SK-N-SH treated with all-trans-retinoic acid at 6 μM for 48 hours (cell line): ENCODE results near the gene RNPS1.

ENCODE experiments used
- ATAC-seq: fragments of 200-7000 bp; cut with Tn5 transposase; 3 replicates; pipeline ENCODE4 v1.9.1; 2020; ENCODE audit warnings: mild to moderate bottlenecking, moderate library complexity
- CREB5 ChIP-seq: fragments of 250-450 bp; sonication (Bioruptor Pico); IDR thresholded peaks from 2 replicates; pipeline ENCODE4 v1.5.1; 2020; ENCODE audit warnings: low read depth, mild to moderate bottlenecking, moderate library complexity
- CSDC2 ChIP-seq: fragments of 250-450 bp; sonication (Bioruptor Pico); IDR thresholded peaks from 2 replicates; pipeline ENCODE4 v1.5.0; 2020; ENCODE audit warnings: mild to moderate bottlenecking, moderate library complexity
- CSRNP3 ChIP-seq: fragments of 250-450 bp; sonication (Bioruptor Pico); IDR thresholded peaks from 2 replicates; pipeline ENCODE4 v1.5.1; 2021; ENCODE audit warnings: mild to moderate bottlenecking, moderate library complexity
- GLIS3 ChIP-seq: fragments of 250-450 bp; sonication (Bioruptor Pico); IDR thresholded peaks from 2 replicates; pipeline ENCODE4 v1.5.0; 2020; ENCODE audit warnings: mild to moderate bottlenecking, moderate library complexity
- ISL1 ChIP-seq: fragments of 250-450 bp; sonication (Bioruptor Pico); IDR thresholded peaks from 2 replicates; pipeline ENCODE4 v2.1.2; 2022; ENCODE audit warnings: mild to moderate bottlenecking, moderate library complexity
- OSR1 ChIP-seq: fragments of 250-450 bp; sonication (Bioruptor Pico); IDR thresholded peaks from 2 replicates; pipeline ENCODE4 v1.8.0; 2022; ENCODE audit warnings: moderate library complexity, mild to moderate bottlenecking, inconsistent platforms
- PATZ1 ChIP-seq: fragments of 250-450 bp; sonication (Bioruptor Pico); IDR thresholded peaks from 2 replicates; pipeline ENCODE4 v1.8.0; 2020; ENCODE audit warnings: mild to moderate bottlenecking, moderate library complexity, borderline replicate concordance
- POU6F1 ChIP-seq: fragments of 250-450 bp; sonication (Bioruptor Pico); IDR thresholded peaks from 2 replicates; pipeline ENCODE4 v1.8.0; 2021; ENCODE audit warnings: low read depth, mild to moderate bottlenecking, moderate library complexity, borderline replicate concordance
- PPARA ChIP-seq: fragments of 250-450 bp; sonication (Bioruptor Pico); IDR thresholded peaks from 2 replicates; pipeline ENCODE4 v1.5.0; 2020; ENCODE audit warnings: mild to moderate bottlenecking, borderline replicate concordance
- RARB ChIP-seq: fragments of 250-450 bp; sonication (Bioruptor Pico); IDR thresholded peaks from 2 replicates; pipeline ENCODE4 v1.8.0; 2021; ENCODE audit warnings: mild to moderate bottlenecking, moderate library complexity
- SNAI2 ChIP-seq: fragments of 250-450 bp; sonication (Bioruptor Pico); IDR thresholded peaks from 2 replicates; pipeline ENCODE4 v1.5.0; 2020; ENCODE audit warnings: mild to moderate bottlenecking, moderate library complexity
- TCF4 ChIP-seq: fragments of 250-450 bp; sonication (Bioruptor Pico); IDR thresholded peaks from 2 replicates; pipeline ENCODE4 v1.8.0; 2021; ENCODE audit warnings: mild to moderate bottlenecking, moderate library complexity, borderline replicate concordance
- TSHZ2 ChIP-seq: fragments of 250-450 bp; sonication (Bioruptor Pico); IDR thresholded peaks from 2 replicates; pipeline ENCODE4 v1.5.0; 2020; ENCODE audit warnings: mild to moderate bottlenecking, moderate library complexity
- ZC3H10 ChIP-seq: fragments of 250-450 bp; sonication (Bioruptor Pico); IDR thresholded peaks from 2 replicates; pipeline ENCODE4 v1.5.1; 2021; ENCODE audit warnings: mild to moderate bottlenecking, moderate library complexity
- ZFP3 ChIP-seq: fragments of 250-450 bp; sonication (Bioruptor Pico); IDR thresholded peaks from 2 replicates; pipeline ENCODE4 v1.5.0; 2020; ENCODE audit warnings: mild to moderate bottlenecking, moderate library complexity
- ZFP30 ChIP-seq: fragments of 450-650 bp; formaldehyde crosslinking; IDR thresholded peaks from 2 replicates; pipeline ENCODE4 v1.5.0; 2022; ENCODE audit warnings: mild to moderate bottlenecking, moderate library complexity
- ZNF565 ChIP-seq: fragments of 450-650 bp; formaldehyde crosslinking; conservative IDR thresholded peaks from 2 replicates; pipeline ENCODE4 v1.5.0; 2020; ENCODE audit warnings: low read depth, mild to moderate bottlenecking, moderate library complexity
- ZNF70 ChIP-seq: fragments of 450-650 bp; formaldehyde crosslinking; IDR thresholded peaks from 2 replicates; pipeline ENCODE4 v1.5.0; 2020; ENCODE audit warnings: mild to moderate bottlenecking, moderate library complexity

RNPS1 gene

GRCh38 chr16:2236337-2237101, 31.4 kb downstream of the RNPS1 start, which contains the start of gene DNASE1L2 (continued):
- no peak for TF ChIP-seq CSRNP3
- TF ChIP-seq PPARA: no peak
- TF ChIP-seq PATZ1 (CRISPR knock-in tag): no peak
- TF ChIP-seq GLIS3: no peak
- TF ChIP-seq ZC3H10: no peak
- TF ChIP-seq ZNF565 (CRISPR knock-in tag): no peak
- TF ChIP-seq, all 23 proteins: peak for 0

- peak; percentile 2 for ATAC-seq
- TF ChIP-seq ISL1 (CRISPR knock-in tag): no peak
- TF ChIP-seq TCF4 (CRISPR knock-in tag): no peak
- no peak for TF ChIP-seq RARB
- no peak for TF ChIP-seq CREB5 (CRISPR knock-in tag)
- no peak for TF ChIP-seq PPARA
- no peak for TF ChIP-seq ZNF70
- no peak for TF ChIP-seq ZFP3 (CRISPR knock-in tag)
- no peak for TF ChIP-seq TSHZ2 (CRISPR knock-in tag)
These were observed 32.1 kb downstream of the RNPS1 start for GRCh38 chr16:2235695-2236336.

GRCh38 chr16:2235234-2235651, 32.7 kb downstream of the RNPS1 start:
- ATAC-seq: no peak
- TF ChIP-seq CSRNP3: no peak
- no peak for TF ChIP-seq PPARA
- TF ChIP-seq CSDC2 (CRISPR knock-in tag): no peak
- no peak for TF ChIP-seq ZFP30 (CRISPR knock-in tag)
- TF ChIP-seq CREB5 (CRISPR knock-in tag): no peak
- TF ChIP-seq SNAI2: no peak
- no peak for TF ChIP-seq OSR1 (CRISPR knock-in tag)
- no peak for TF ChIP-seq ZNF70
- TF ChIP-seq GLIS3: no peak
- no peak for TF ChIP-seq TCF4 (CRISPR knock-in tag)
- no peak for TF ChIP-seq ISL1 (CRISPR knock-in tag)
- no peak for TF ChIP-seq POU6F1 (CRISPR knock-in tag)
